GM23338 (cell line): Measurements from ENCODE around the gene NPS. TPM values are rescaled to one million over a fixed set of nuclear protein-coding genes. Genes with fewer than 3 reads are reported as not detected.

Source experiments
- ATAC-seq: fragments of 200-7000 bp; cut with Tn5 transposase; 3 replicates; pipeline ENCODE4 v1.9.1; 2020
- DNase-seq: peaks from one replicate; pipeline ENCODE4 v3.0.0-alpha.2; 2015; ENCODE audit warnings: low spot score
- H2AFZ ChIP-seq: fragments of 200-600 bp; sonication (generic); 2 replicates; pipeline ENCODE4 v1.8.0; 2016; ENCODE audit warnings: antibody characterized with exemption, mild to moderate bottlenecking, moderate library complexity
- H3F3A ChIP-seq: fragments of 200-600 bp; sonication (generic); replicated peaks from 2 replicates; pipeline ENCODE4 v1.8.0; 2017; ENCODE audit warnings: antibody characterized with exemption, mixed run types, low read depth
- H3K27ac ChIP-seq: fragments of 200-600 bp; sonication (generic); 2 replicates; pipeline ENCODE4 v1.6.1; 2016; ENCODE audit warnings: low read depth
- H3K27me3 ChIP-seq: fragments of 200-600 bp; sonication (generic); 2 replicates; pipeline ENCODE4 v1.8.0; 2016; ENCODE audit warnings: mild to moderate bottlenecking, mixed run types, moderate library complexity; ENCODE audit not compliant: insufficient read depth
- H3K36me3 ChIP-seq: fragments of 200-600 bp; sonication (generic); 2 replicates; pipeline ENCODE4 v1.8.0; 2016; ENCODE audit warnings: mild to moderate bottlenecking; ENCODE audit not compliant: insufficient read depth
- H3K4me1 ChIP-seq: fragments of 200-600 bp; sonication (generic); 2 replicates; pipeline ENCODE4 v1.8.0; 2016; ENCODE audit warnings: mild to moderate bottlenecking, moderate library complexity; ENCODE audit not compliant: insufficient read depth
- H3K4me2 ChIP-seq: fragments of 200-600 bp; sonication (generic); 2 replicates; pipeline ENCODE4 v1.7.1; 2017; ENCODE audit warnings: mixed run types
- H3K4me3 ChIP-seq: fragments of 200-600 bp; sonication (generic); 2 replicates; pipeline ENCODE4 v1.6.1; 2016; ENCODE audit warnings: mixed run types
- H3K79me2 ChIP-seq: fragments of 200-600 bp; sonication (generic); replicated peaks from 2 replicates; pipeline ENCODE4 v1.8.0; 2017; ENCODE audit warnings: mild to moderate bottlenecking; ENCODE audit not compliant: insufficient read depth
- H3K9me2 ChIP-seq: fragments of 200-600 bp; sonication (generic); 2 replicates; pipeline ENCODE4 v1.8.0; 2017; ENCODE audit not compliant: insufficient read depth
- H4K20me1 ChIP-seq: fragments of 200-600 bp; sonication (generic); replicated peaks from 2 replicates; pipeline ENCODE4 v1.8.0; 2017; ENCODE audit warnings: mild to moderate bottlenecking; ENCODE audit not compliant: insufficient read depth
- H3K27ac Mint-ChIP-seq: 2 replicates; pipeline ENCODE4 v1.8.0; 2020; ENCODE audit warnings: inconsistent platforms, mild to moderate bottlenecking, moderate library complexity, mixed read lengths
- H3K27me3 Mint-ChIP-seq: 3 replicates; pipeline ENCODE4 v1.8.0; 2022; ENCODE audit warnings: low read depth, mild to moderate bottlenecking, moderate library complexity, mixed read lengths, inconsistent platforms; ENCODE audit not compliant: insufficient read depth, poor library complexity
- H3K36me3 Mint-ChIP-seq: 3 replicates; pipeline ENCODE4 v1.8.0; 2021; ENCODE audit warnings: low read depth, mild to moderate bottlenecking, inconsistent platforms, moderate library complexity, mixed read lengths
- H3K4me1 Mint-ChIP-seq: 3 replicates; pipeline ENCODE4 v1.8.0; 2020; ENCODE audit warnings: mild to moderate bottlenecking, inconsistent platforms, mixed read lengths
- H3K4me3 Mint-ChIP-seq: 3 replicates; pipeline ENCODE4 v1.8.0; 2021; ENCODE audit warnings: moderate library complexity, mild to moderate bottlenecking, inconsistent platforms, mixed read lengths
- H3K9me3 Mint-ChIP-seq: 3 replicates; pipeline ENCODE4 v1.8.0; 2020; ENCODE audit warnings: moderate library complexity, mild to moderate bottlenecking, inconsistent platforms, mixed read lengths
- CREB1 ChIP-seq: fragments of 250-450 bp; sonication (Bioruptor Pico); IDR thresholded peaks from 2 replicates; pipeline ENCODE4 v1.5.0; 2020; ENCODE audit warnings: low read depth, mild to moderate bottlenecking, moderate library complexity
- CTCF ChIP-seq, 2 experiments: fragments of 200-600 bp in 1 of 2; sonication (generic) in 1 of 2; conservative IDR thresholded peaks; 2 replicates each; pipeline versions ENCODE4 v1.5.1 to v1.6.1; 2016 to 2017; ENCODE audit warnings: antibody characterized with exemption in 2 of 2, low read depth in 2 of 2, mild to moderate bottlenecking in 2 of 2, moderate library complexity in 1 of 2
- ETS1 ChIP-seq: IDR thresholded peaks from 2 replicates; pipeline ENCODE4 v1.6.1; 2016; ENCODE audit warnings: antibody characterized with exemption
- EZH2 ChIP-seq: fragments of 200-600 bp; sonication (generic); IDR thresholded peaks from one replicate; pipeline ENCODE4 v1.8.0; 2017; ENCODE audit warnings: antibody characterized with exemption, mild to moderate bottlenecking, low read depth; ENCODE audit not compliant: unreplicated experiment
- EZH2phosphoT487 ChIP-seq: fragments of 200-600 bp; sonication (generic); IDR thresholded peaks from one replicate; pipeline ENCODE4 v1.8.1; 2018; ENCODE audit warnings: antibody characterized with exemption; ENCODE audit not compliant: unreplicated experiment
- JUNB ChIP-seq: IDR thresholded peaks from one replicate; pipeline ENCODE4 v1.6.1; 2016; ENCODE audit warnings: antibody characterized with exemption; ENCODE audit not compliant: unreplicated experiment
- NANOG ChIP-seq: IDR thresholded peaks from 2 replicates; pipeline ENCODE4 v1.6.1; 2016; ENCODE audit warnings: antibody characterized with exemption, borderline replicate concordance
- POLR2AphosphoS5 ChIP-seq: IDR thresholded peaks from 2 replicates; pipeline ENCODE4 v1.6.1; 2016; ENCODE audit warnings: antibody characterized with exemption, low read depth
- STAT1 ChIP-seq: IDR thresholded peaks from one replicate; pipeline ENCODE4 v1.6.1; 2016; ENCODE audit warnings: antibody characterized with exemption; ENCODE audit not compliant: unreplicated experiment
- ZNF114 ChIP-seq: fragments of 250-450 bp; sonication (Bioruptor Pico); IDR thresholded peaks from 2 replicates; pipeline ENCODE4 v1.5.0; 2020; ENCODE audit warnings: mild to moderate bottlenecking, moderate library complexity
- ZNF331 ChIP-seq: fragments of 250-450 bp; sonication (Bioruptor Pico); IDR thresholded peaks from 2 replicates; pipeline ENCODE4 v1.5.0; 2020; ENCODE audit warnings: low read depth, mild to moderate bottlenecking, moderate library complexity
- polyA plus RNA-seq: library from polyadenylated mRNA; unstranded; fragments of >200 nt; fragmentation: Nextera tagmentation; extraction: Ambion mirVana; gene quantifications from 2 replicates; pipeline ENCODE4 v1.2.1, GENCODE V29; 2016
- total RNA-seq: library from RNA; depleted of rRNA; stranded (reverse); fragments of >200 nt; shearing (Covaris generic); gene quantifications from 2 replicates; pipeline ENCODE4 v1.2.3, GENCODE V29; 2014
- TF ChIP-seq, protein P1 (sequence below): IDR thresholded peaks from one replicate; pipeline ENCODE4 v1.6.1; 2018; ENCODE audit warnings: antibody characterized with exemption; ENCODE audit not compliant: unreplicated experiment

Gene NPS
- total and polyA plus RNA-seq, 2 experiments from 2014 or later: not detected

DNA sequence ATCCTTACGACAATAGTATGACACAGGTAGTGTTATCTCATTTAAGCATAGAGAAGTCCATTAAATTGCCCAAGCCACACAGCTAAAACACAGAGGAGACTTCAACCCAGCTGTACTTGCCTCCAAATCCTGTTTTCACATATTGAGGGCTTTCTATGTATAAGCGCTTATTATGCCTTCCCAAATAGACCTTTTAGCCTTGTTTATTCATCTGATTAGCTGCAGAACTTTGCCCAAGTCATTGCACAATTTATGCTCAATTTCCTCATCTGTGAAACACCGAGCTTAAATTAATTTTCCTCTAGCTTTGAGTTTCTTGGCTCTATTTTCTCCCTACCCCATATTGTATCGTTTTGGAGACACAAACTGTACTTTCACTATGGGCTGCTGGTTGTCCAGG lies 15.5 kb downstream of the NPS start:
- Histone ChIP-seq H3K9me2 (peaks cover 4% of the 10 kb centered on the region; the same call in 1 of the 2 replicates), H3K79me2 (no peaks in the 10 kb centered on the region), H3K4me3 (no peak overlapping the region), H3K4me1 (no peaks in the 10 kb centered on the region), H3K4me2 (no peak overlapping the region), H3K36me3 (no peaks in the 10 kb centered on the region), H3K27me3 (no peaks in the 10 kb centered on the region), H4K20me1 (no peaks in the 10 kb centered on the region), H3K27ac (no peak overlapping the region), H2AFZ (no peak overlapping the region), H3F3A (no peaks in the 10 kb centered on the region)
- H3K4me1 Mint-ChIP-seq: no peaks in the 10 kb centered on the region
- no peaks in the 10 kb centered on the region for H3K36me3 Mint-ChIP-seq
- H3K9me3 Mint-ChIP-seq: no peaks in the 10 kb centered on the region
- H3K4me3 Mint-ChIP-seq: no peak overlapping the region
- DNase-seq (no peak), ATAC-seq (no peak)
- H3K27me3 Mint-ChIP-seq: no peaks in the 10 kb centered on the region
- no peak for TF ChIP-seq ZNF331 (CRISPR knock-in tag)
- TF ChIP-seq, protein P1, sequence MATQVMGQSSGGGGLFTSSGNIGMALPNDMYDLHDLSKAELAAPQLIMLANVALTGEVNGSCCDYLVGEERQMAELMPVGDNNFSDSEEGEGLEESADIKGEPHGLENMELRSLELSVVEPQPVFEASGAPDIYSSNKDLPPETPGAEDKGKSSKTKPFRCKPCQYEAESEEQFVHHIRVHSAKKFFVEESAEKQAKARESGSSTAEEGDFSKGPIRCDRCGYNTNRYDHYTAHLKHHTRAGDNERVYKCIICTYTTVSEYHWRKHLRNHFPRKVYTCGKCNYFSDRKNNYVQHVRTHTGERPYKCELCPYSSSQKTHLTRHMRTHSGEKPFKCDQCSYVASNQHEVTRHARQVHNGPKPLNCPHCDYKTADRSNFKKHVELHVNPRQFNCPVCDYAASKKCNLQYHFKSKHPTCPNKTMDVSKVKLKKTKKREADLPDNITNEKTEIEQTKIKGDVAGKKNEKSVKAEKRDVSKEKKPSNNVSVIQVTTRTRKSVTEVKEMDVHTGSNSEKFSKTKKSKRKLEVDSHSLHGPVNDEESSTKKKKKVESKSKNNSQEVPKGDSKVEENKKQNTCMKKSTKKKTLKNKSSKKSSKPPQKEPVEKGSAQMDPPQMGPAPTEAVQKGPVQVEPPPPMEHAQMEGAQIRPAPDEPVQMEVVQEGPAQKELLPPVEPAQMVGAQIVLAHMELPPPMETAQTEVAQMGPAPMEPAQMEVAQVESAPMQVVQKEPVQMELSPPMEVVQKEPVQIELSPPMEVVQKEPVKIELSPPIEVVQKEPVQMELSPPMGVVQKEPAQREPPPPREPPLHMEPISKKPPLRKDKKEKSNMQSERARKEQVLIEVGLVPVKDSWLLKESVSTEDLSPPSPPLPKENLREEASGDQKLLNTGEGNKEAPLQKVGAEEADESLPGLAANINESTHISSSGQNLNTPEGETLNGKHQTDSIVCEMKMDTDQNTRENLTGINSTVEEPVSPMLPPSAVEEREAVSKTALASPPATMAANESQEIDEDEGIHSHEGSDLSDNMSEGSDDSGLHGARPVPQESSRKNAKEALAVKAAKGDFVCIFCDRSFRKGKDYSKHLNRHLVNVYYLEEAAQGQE: no peak
- no peak for TF ChIP-seq ETS1
- no peak for TF ChIP-seq STAT1
- no peak for TF ChIP-seq CREB1 (CRISPR knock-in tag)
- TF ChIP-seq EZH2phosphoT487: no peak
- TF ChIP-seq EZH2: no peak
- TF ChIP-seq CTCF (conservative IDR thresholded peaks at IDR 0.05; ENCODE audit: low read depth in 2 of 2): no peak
- no peak overlapping the region for H3K27ac Mint-ChIP-seq

DNA sequence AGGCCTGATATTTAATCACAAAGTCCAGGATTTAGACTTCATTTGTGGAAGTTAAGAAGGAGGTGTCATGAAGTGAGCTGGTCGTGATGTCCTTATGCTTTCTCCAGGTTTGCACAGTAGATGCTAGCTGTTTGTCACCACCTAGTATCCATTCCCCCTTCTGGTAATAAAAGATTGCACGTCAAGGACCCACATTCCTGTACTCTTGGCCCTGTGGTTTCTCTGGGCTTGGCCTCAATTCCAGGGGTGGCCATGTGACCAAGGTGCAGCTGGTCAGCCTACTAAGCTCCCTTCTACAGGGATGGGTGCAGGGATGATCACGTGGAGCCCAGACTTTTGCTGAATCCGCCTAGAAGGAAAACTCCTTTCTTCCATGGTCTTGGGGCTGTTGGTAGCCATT lies 16.5 kb downstream of the NPS start:
- no peaks in the 10 kb centered on the region for H3K27me3 Mint-ChIP-seq
- H3K9me2 ChIP-seq: peaks cover 5% of the 10 kb centered on the region
- TF ChIP-seq CREB1 (CRISPR knock-in tag) (no peak), STAT1 (no peak), ZNF114 (CRISPR knock-in tag) (no peak), POLR2AphosphoS5 (no peak), EZH2 (no peak), NANOG (no peak), EZH2phosphoT487 (no peak), ZNF331 (CRISPR knock-in tag) (no peak), JUNB (no peak)
- TF ChIP-seq, protein P1: no peak

More for the DNA sequence above, 16.5 kb downstream of the NPS start:
- Mint-ChIP-seq H3K27ac (no peak overlapping the region), H3K36me3 (no peaks in the 10 kb centered on the region), H3K4me3 (no peak overlapping the region), H3K9me3 (no peaks in the 10 kb centered on the region), H3K4me1 (no peaks in the 10 kb centered on the region)
- ATAC-seq: no peak
- no peak overlapping the region for H3K4me3 ChIP-seq
- no peaks in the 10 kb centered on the region for H4K20me1 ChIP-seq
- H3F3A ChIP-seq: no peaks in the 10 kb centered on the region
- no peak overlapping the region for H3K4me2 ChIP-seq
- H2AFZ ChIP-seq: no peak overlapping the region
- H3K36me3 ChIP-seq: no peaks in the 10 kb centered on the region
- H3K27ac ChIP-seq: no peak overlapping the region
- H3K4me1 ChIP-seq: no peaks in the 10 kb centered on the region
- DNase-seq: no peak
- no peaks in the 10 kb centered on the region for H3K27me3 ChIP-seq
- H3K79me2 ChIP-seq: no peaks in the 10 kb centered on the region
